ENCODE results near the gene CCNF. TPM values are rescaled to one million over a fixed set of nuclear protein-coding genes. Genes with fewer than 3 reads are reported as not detected.

CCNF gene
- polyA plus RNA-seq, 1 donor (not counting 4 experiments of a cell fraction or from before 2014, with no cell fraction given), result 3.5 TPM

GRCh38 chr16:2460391-2460713 lies 31.1 kb downstream of the CCNF start:
- H3K4me1 ChIP-seq (ENCODE audit: control insufficient read depth, extremely low read depth, insufficient read depth, low read length), result peaks cover 10% of the 10 kb centered on the region
- TF ChIP-seq EZH2 (IDR thresholded peaks at IDR 0.05; ENCODE audit: low read length), result no peak
- TF ChIP-seq CTCF (optimal IDR thresholded peaks at IDR 0.05 in 1 of 3, IDR thresholded peaks at IDR 0.05 in 1 of 3, conservative IDR thresholded peaks at IDR 0.05 in 1 of 3; ENCODE audit: extremely low read depth in 1 of 3, insufficient read depth in 2 of 3, low read length in 3 of 3), result no peak
- H3K27ac ChIP-seq (ENCODE audit: control insufficient read depth, insufficient read depth, low read length), result peak overlapping the region; percentile 8
- H3K9me3 ChIP-seq (ENCODE audit: control insufficient read depth, low read depth, low read length), result no peaks in the 10 kb centered on the region
- DNase-seq (ENCODE audit: low read depth, low spot score) (no peak), FAIRE-seq (no peak)
- no peaks in the 10 kb centered on the region for H3K27me3 ChIP-seq (ENCODE audit: control insufficient read depth, extremely low read depth, insufficient read depth, low read length)
- H3K4me3 ChIP-seq (ENCODE audit: control insufficient read depth in 2 of 3, extremely low read depth in 1 of 3, insufficient read depth in 2 of 3, low read depth in 1 of 3, low read length in 3 of 3), result peak overlapping the region; percentile 43 to 82 (median 76)
- peak overlapping the region; percentile 47 for H2AFZ ChIP-seq (ENCODE audit: control insufficient read depth, low read length)
- H4K20me1 ChIP-seq (ENCODE audit: control insufficient read depth, extremely low read depth, insufficient read depth, low read length), result no peaks in the 10 kb centered on the region
- H3K9me1 ChIP-seq (ENCODE audit: control insufficient read depth, extremely low read depth, insufficient read depth, low read length), result no peaks in the 10 kb centered on the region
- no peaks in the 10 kb centered on the region for H3K79me2 ChIP-seq (ENCODE audit: control insufficient read depth, insufficient read depth, low read length)
- peaks cover 6 to 13% of the 10 kb centered on the region in 2 experiments for H3K36me3 ChIP-seq (ENCODE audit: control insufficient read depth in 2 of 2, extremely low read depth in 1 of 2, insufficient read depth in 2 of 2, low read length in 2 of 2)
- H3K4me2 ChIP-seq (ENCODE audit: control insufficient read depth, extremely low read depth, insufficient read depth, low read depth, low read length), result peak overlapping the region; percentile 93
- dilution Hi-C loops (cut with MboI; ENCODE audit: extremely low pct_ligation_motif_present, low sequenced_read_pairs), result no loop called here
- H3K9ac ChIP-seq (ENCODE audit: control insufficient read depth, extremely low read depth, insufficient read depth, low read length), result peak overlapping the region; percentile 28

GRCh38 chr16:2460916-2461315 lies 31.7 kb downstream of the CCNF start:
- no peak overlapping the region for H3K27ac ChIP-seq (ENCODE audit: control insufficient read depth, insufficient read depth, low read length)
- dilution Hi-C loops (cut with MboI; ENCODE audit: extremely low pct_ligation_motif_present, low sequenced_read_pairs), result no loop called here

More at GRCh38 chr16:2460916-2461315, 31.7 kb downstream of the CCNF start:
- Histone ChIP-seq H2AFZ (ENCODE audit: control insufficient read depth, low read length) (no peak overlapping the region), H3K4me3 (ENCODE audit: control insufficient read depth in 2 of 3, extremely low read depth in 1 of 3, insufficient read depth in 2 of 3, low read depth in 1 of 3, low read length in 3 of 3) (peak overlapping the region in 2 of 3 experiments; percentile 76 to 82), H3K9me3 (ENCODE audit: control insufficient read depth, low read depth, low read length) (no peaks in the 10 kb centered on the region), H3K27me3 (ENCODE audit: control insufficient read depth, extremely low read depth, insufficient read depth, low read length) (no peaks in the 10 kb centered on the region), H3K9ac (ENCODE audit: control insufficient read depth, extremely low read depth, insufficient read depth, low read length) (peak overlapping the region; percentile 28), H3K4me2 (ENCODE audit: control insufficient read depth, extremely low read depth, insufficient read depth, low read depth, low read length) (peak overlapping the region; percentile 93), H4K20me1 (ENCODE audit: control insufficient read depth, extremely low read depth, insufficient read depth, low read length) (no peaks in the 10 kb centered on the region), H3K9me1 (ENCODE audit: control insufficient read depth, extremely low read depth, insufficient read depth, low read length) (no peaks in the 10 kb centered on the region), H3K79me2 (ENCODE audit: control insufficient read depth, insufficient read depth, low read length) (no peaks in the 10 kb centered on the region), H3K4me1 (ENCODE audit: control insufficient read depth, extremely low read depth, insufficient read depth, low read length) (peaks cover 10% of the 10 kb centered on the region), H3K36me3 (ENCODE audit: control insufficient read depth in 2 of 2, extremely low read depth in 1 of 2, insufficient read depth in 2 of 2, low read length in 2 of 2) (peaks cover 6 to 11% of the 10 kb centered on the region in 2 experiments)
- no peak for TF ChIP-seq EZH2 (IDR thresholded peaks at IDR 0.05; ENCODE audit: low read length)
- no peak for TF ChIP-seq CTCF (optimal IDR thresholded peaks at IDR 0.05 in 1 of 3, IDR thresholded peaks at IDR 0.05 in 1 of 3, conservative IDR thresholded peaks at IDR 0.05 in 1 of 3; ENCODE audit: extremely low read depth in 1 of 3, insufficient read depth in 2 of 3, low read length in 3 of 3)
- no peak for FAIRE-seq
- no peak for DNase-seq (ENCODE audit: low read depth, low spot score)

Measured in keratinocyte (primary cell).